ENCODE data around the gene PPP2R5B. TPM values are rescaled to one million over a fixed set of nuclear protein-coding genes. Genes with fewer than 3 reads are reported as not detected.

Gene PPP2R5B
- total RNA-seq, 2 experiments from 2014 or later: 16.8 to 18.3 TPM

- ATAC-seq (ENCODE audit: poor library complexity): no peak
- CTCF ChIA-PET: no interaction called here
- Histone ChIP-seq H3K4me1 (ENCODE audit: insufficient read depth, low read length) (no peaks in the 10 kb centered on the region), H3K36me3 (ENCODE audit: insufficient read depth, low read length) (peaks cover 29% of the 10 kb centered on the region), H3K27me3 (ENCODE audit: control insufficient read depth in 1 of 2, insufficient read depth in 2 of 2, low read length in 2 of 2) (no peaks in the 10 kb centered on the region), H3K4me3 (ENCODE audit: low read length) (no peak within 1 kb of the TSS), H3K27ac (ENCODE audit: low read depth in 1 of 2, low read length in 2 of 2) (no peak within 1 kb of the TSS), H3K9me3 (ENCODE audit: control insufficient read depth in 1 of 2, insufficient read depth in 1 of 2, low read length in 2 of 2) (no peaks in the 10 kb centered on the region)
- Mint-ChIP-seq H3K9me3 (no peaks in the 10 kb centered on the region), H3K4me1 (ENCODE audit: low read depth) (no peaks in the 10 kb centered on the region), H3K36me3 (ENCODE audit: low read depth) (peaks cover 33% of the 10 kb centered on the region), H3K4me3 (no peak within 1 kb of the TSS), H3K27ac (no peak within 1 kb of the TSS), H3K27me3 (no peaks in the 10 kb centered on the region)
- intact Hi-C loops (cut with DNase I, micrococcal nuclease): loop anchor here in 1 of 2 experiments (5.0 kb wide), 1 partner anchor 67 kb away; no protein-coding TSS in a partner anchor
- POLR2A ChIA-PET: no interaction called here
- no peak for DNase-seq
- no peak for TF ChIP-seq CTCF (IDR thresholded peaks at IDR 0.05)
Measured at GRCh38 chr11:64935359-64936081, 11.0 kb downstream of the PPP2R5B start, which contains the start of gene GPHA2. Gene GPHA2, minus strand, starts transcription at chr11:64935893. Its CDS starts 433 bp downstream, at chr11:64935460.

GRCh38 chr11:64936539-64936938 lies 12.1 kb downstream of the PPP2R5B start:
- no peak overlapping the region for H3K27ac Mint-ChIP-seq
- peaks cover 3% of the 10 kb centered on the region for H3K27me3 Mint-ChIP-seq
- intact Hi-C loops (cut with DNase I, micrococcal nuclease): loop anchor here in 1 of 2 experiments (5.0 kb wide), 1 partner anchor 66 kb away; no protein-coding TSS in a partner anchor
- no peak overlapping the region for H3K4me3 ChIP-seq (ENCODE audit: low read length)
- H3K36me3 Mint-ChIP-seq (ENCODE audit: low read depth): peaks cover 24% of the 10 kb centered on the region
- no peaks in the 10 kb centered on the region for H3K27me3 ChIP-seq (ENCODE audit: control insufficient read depth in 1 of 2, insufficient read depth in 2 of 2, low read length in 2 of 2)
- no peak overlapping the region for H3K27ac ChIP-seq (ENCODE audit: low read depth in 1 of 2, low read length in 2 of 2)
- H3K4me1 Mint-ChIP-seq (ENCODE audit: low read depth): no peaks in the 10 kb centered on the region
- ATAC-seq (ENCODE audit: poor library complexity) (no peak), DNase-seq (no peak)
- H3K9me3 Mint-ChIP-seq: no peaks in the 10 kb centered on the region
- peaks cover 19% of the 10 kb centered on the region for H3K36me3 ChIP-seq (ENCODE audit: insufficient read depth, low read length)
- ChIA-PET POLR2A (interaction anchor here (1.1 kb wide), 1 partner anchor 11 kb away, joined by 5 read pairs; the partner anchor contains the start of gene PPP2R5B), CTCF (no interaction called here)
- TF ChIP-seq CTCF (IDR thresholded peaks at IDR 0.05): no peak
- no peaks in the 10 kb centered on the region for H3K4me1 ChIP-seq (ENCODE audit: insufficient read depth, low read length)
- H3K9me3 ChIP-seq (ENCODE audit: control insufficient read depth in 1 of 2, insufficient read depth in 1 of 2, low read length in 2 of 2): no peaks in the 10 kb centered on the region
- no peak overlapping the region for H3K4me3 Mint-ChIP-seq

GRCh38 chr11:64947208-64947814 lies 22.8 kb downstream of the PPP2R5B start:
- no peak overlapping the region for H3K27ac Mint-ChIP-seq
- H3K36me3 Mint-ChIP-seq (ENCODE audit: low read depth): no peaks in the 10 kb centered on the region
- Histone ChIP-seq H3K9me3 (ENCODE audit: control insufficient read depth in 1 of 2, insufficient read depth in 1 of 2, low read length in 2 of 2) (no peaks in the 10 kb centered on the region), H3K36me3 (ENCODE audit: insufficient read depth, low read length) (no peaks in the 10 kb centered on the region), H3K4me3 (ENCODE audit: low read length) (no peak overlapping the region), H3K27ac (ENCODE audit: low read depth in 1 of 2, low read length in 2 of 2) (no peak overlapping the region), H3K27me3 (ENCODE audit: control insufficient read depth in 1 of 2, insufficient read depth in 2 of 2, low read length in 2 of 2) (no peaks in the 10 kb centered on the region), H3K4me1 (ENCODE audit: insufficient read depth, low read length) (no peaks in the 10 kb centered on the region)
- H3K9me3 Mint-ChIP-seq: no peaks in the 10 kb centered on the region
- ChIA-PET POLR2A (no interaction called here), CTCF (no interaction called here)
- peaks cover 5% of the 10 kb centered on the region for H3K27me3 Mint-ChIP-seq
- DNase-seq (no peak), ATAC-seq (ENCODE audit: poor library complexity) (no peak)
- no peak for TF ChIP-seq CTCF (IDR thresholded peaks at IDR 0.05)
- intact Hi-C loops (cut with DNase I, micrococcal nuclease): no loop called here
- H3K4me1 Mint-ChIP-seq (ENCODE audit: low read depth): no peaks in the 10 kb centered on the region
- no peak overlapping the region for H3K4me3 Mint-ChIP-seq
